22Rv1 (cell line): ENCODE measurements around the gene PLGRKT.

Experiments used
- H3K27ac ChIP-seq: fragments of 450-650 bp; 2 replicates; pipeline ENCODE4 v1.5.1; 2017
- ZFX ChIP-seq: fragments of 450-650 bp; IDR thresholded peaks from 2 replicates; pipeline ENCODE4 v1.6.1; 2017; ENCODE audit warnings: antibody characterized with exemption, borderline replicate concordance
- TF ChIP-seq, protein P1 (sequence below): fragments of 450-650 bp; IDR thresholded peaks from 2 replicates; pipeline ENCODE4 v1.5.1; 2017; ENCODE audit warnings: mild to moderate bottlenecking

PLGRKT gene

DNA sequence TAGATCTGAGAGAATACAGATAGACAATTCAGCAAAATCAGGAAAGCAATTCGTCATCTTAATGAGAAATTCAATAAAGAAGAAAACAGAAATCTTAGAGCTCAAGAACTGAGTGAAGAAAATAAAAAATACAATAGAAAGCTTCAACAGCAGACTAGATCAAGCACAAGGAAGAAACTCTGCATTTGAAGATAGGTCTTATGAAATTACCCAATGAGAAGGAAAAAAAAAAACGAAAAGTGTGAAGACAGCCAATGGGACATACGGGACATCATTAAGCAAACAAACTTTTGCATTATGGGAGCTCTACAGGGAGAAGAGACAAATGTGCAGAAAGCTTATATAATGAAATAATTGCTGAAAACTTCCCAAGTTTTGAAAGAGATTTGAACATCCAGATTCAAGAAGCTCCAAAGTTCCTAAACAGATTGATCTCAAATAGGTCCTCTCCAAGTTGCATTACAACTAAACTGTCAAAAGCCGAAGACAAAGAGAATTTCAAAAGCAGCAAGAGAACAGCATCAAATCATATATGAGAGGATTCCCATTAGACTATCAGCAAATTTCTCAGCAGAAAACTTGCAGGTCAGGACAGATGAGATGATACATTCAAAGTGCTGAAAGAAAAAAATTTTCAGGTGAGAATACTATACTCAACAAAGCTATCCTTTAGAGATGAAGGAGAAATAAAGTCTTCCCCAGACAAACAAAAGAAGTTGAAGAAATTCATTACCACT is 122.4 kb downstream of the PLGRKT start:
- TF ChIP-seq ZFX = no peak
- TF ChIP-seq, protein P1, sequence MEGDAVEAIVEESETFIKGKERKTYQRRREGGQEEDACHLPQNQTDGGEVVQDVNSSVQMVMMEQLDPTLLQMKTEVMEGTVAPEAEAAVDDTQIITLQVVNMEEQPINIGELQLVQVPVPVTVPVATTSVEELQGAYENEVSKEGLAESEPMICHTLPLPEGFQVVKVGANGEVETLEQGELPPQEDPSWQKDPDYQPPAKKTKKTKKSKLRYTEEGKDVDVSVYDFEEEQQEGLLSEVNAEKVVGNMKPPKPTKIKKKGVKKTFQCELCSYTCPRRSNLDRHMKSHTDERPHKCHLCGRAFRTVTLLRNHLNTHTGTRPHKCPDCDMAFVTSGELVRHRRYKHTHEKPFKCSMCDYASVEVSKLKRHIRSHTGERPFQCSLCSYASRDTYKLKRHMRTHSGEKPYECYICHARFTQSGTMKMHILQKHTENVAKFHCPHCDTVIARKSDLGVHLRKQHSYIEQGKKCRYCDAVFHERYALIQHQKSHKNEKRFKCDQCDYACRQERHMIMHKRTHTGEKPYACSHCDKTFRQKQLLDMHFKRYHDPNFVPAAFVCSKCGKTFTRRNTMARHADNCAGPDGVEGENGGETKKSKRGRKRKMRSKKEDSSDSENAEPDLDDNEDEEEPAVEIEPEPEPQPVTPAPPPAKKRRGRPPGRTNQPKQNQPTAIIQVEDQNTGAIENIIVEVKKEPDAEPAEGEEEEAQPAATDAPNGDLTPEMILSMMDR = no peak

DNA sequence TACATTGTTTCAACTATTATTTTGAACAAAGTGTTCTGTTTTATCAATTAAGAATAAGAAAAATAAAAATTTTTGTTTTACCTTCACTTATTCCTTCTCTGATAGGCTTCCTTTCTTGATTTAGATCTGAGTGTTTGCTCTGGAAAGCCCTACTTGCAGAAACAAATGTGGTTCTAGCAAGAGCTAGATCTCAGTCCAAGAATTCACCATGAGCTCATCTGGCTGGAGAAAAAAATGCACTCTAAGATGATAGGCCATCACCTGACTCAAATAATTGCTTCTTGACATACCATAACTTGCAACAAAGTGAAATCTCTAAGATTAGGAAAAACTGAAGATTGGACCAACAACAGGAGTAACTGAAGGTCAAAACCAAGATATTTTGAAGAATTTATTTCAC is 126.9 kb downstream of the PLGRKT start:
- TF ChIP-seq, protein P1 = no peak
- TF ChIP-seq ZFX = no peak
- no peak overlapping the region for H3K27ac ChIP-seq

More for the DNA sequence above, 122.4 kb downstream of the PLGRKT start:
- no peak overlapping the region for H3K27ac ChIP-seq
